Right lung (tissue), 10 donors: ENCODE results near the gene GATA1. TPM values are rescaled to one million over a fixed set of nuclear protein-coding genes. Genes with fewer than 3 reads are reported as not detected.

Experiments used
- DNase-seq, 2 donors: peaks; one replicate each; pipeline ENCODE4 v3.0.0-alpha.2; 2013
- long read RNA-seq, 8 donors: transcript quantifications; one replicate each; lab custom pipeline, GENCODE V29; 2026
- polyA plus RNA-seq, 5 donors: library from polyadenylated mRNA; unstranded; fragments of 120-200 nt; gene quantifications; one replicate each; pipeline versions ENCODE4 v1.2.1 to v1.2.3, GENCODE V29; 2013; ENCODE audit warnings: inconsistent platforms in 1 of 5, low replicate concordance in 1 of 5; ENCODE audit not compliant: insufficient read length in 5 of 5, insufficient read depth in 1 of 5

Gene GATA1
- 1 to 10 TPM in 2 of 5 donors, under 1 TPM in 3; 0.54 to 2.1 (median 0.89) TPM for polyA plus RNA-seq
- long read RNA-seq, donor 1 = 0 reads
- long read RNA-seq, donor 2 = 0 reads
- long read RNA-seq, donor 3 = 0 reads
- long read RNA-seq, donor 4 = 0 reads
- long read RNA-seq, donor 5 = 0 reads
- long read RNA-seq, donor 6 = 0 reads
- long read RNA-seq, donor 7 = 0 reads
- long read RNA-seq, donor 8 = 0 reads

DNA sequence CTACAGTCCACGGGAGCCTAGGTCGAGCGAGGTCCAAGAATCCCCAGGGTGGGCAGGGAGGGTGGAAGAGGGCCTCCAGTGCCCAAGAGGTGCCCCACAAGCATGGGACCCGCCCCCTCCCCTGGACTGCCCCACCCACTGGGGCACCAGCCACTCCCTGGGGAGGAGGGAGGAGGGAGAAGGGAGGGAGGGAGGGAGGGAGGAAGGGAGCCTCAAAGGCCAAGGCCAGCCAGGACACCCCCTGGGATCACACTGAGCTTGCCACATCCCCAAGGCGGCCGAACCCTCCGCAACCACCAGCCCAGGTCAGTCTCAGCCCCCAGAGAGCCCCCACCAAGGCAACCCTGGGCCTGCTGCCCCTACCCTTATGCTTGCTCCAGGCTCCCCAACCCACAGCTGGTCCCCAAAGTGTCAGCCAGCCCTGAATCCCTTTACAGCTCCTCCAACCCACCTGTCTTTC, at the start of gene GATA1:
Gene GATA1 (plus strand): TSS at position 250 of the 460 bp plus-strand sequence. CDS start 4,520 bp downstream, outside the sequence.
- DNase-seq = no peak

- no peak for DNase-seq
Measured at GRCh38 chrX:48736878-48737212, 49.5 kb upstream of the GATA1 start.

DNA sequence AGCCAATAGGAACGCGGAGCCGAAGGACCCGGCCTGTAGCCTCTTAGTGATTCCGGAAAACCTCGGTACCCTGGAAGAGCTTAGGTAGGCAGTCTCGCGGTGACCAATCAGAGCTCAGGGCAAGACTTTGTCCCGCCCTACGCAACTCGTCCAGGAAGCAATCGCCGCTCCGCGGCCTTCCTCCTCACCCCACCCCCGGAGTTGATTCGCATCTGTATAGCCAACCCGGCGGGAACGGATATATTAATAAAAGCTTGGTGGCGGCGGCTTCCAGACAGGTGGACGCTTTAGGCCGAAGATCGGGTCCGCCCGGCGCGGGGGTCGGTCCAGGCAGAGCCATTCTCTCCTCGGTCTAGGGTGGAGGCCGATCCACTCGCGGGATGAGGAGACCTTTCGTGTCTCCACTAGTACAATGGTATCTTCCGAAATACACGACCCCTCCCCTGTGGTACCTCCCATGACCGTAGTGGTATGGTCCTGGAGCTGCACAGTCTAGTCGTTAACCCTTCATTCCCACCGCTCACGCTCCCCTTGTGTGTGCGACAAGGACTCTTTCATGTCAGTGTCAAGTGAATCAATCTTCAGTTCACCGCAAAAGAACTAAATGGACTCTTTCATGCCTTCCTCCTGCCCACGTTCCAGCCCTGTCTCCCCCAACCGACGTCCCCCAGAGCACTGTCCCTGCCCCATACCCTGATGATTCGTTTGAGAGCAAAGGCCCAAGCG, 49.0 kb upstream of the GATA1 start:
- peak; percentile 93 to 94 for DNase-seq

DNA sequence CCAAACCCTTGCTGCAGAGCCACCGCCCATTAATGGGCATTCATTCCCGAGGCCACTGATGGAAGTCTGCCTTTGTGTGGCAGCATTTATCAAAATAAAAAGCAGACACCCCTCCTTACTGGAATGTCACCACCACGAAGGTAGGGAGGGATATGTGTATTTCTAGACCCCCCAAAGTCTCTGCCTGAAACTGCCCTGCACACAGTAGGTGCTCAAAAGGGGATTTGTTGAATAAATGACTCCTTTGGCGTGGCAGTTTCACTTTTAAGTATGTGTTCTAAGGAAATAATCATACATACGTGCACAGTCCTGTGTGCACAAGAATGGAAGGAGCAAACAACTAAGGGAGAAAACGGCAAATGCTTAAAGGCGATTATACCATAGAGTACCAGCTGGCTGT, 48.5 kb upstream of the GATA1 start:
- DNase-seq = no peak

DNA sequence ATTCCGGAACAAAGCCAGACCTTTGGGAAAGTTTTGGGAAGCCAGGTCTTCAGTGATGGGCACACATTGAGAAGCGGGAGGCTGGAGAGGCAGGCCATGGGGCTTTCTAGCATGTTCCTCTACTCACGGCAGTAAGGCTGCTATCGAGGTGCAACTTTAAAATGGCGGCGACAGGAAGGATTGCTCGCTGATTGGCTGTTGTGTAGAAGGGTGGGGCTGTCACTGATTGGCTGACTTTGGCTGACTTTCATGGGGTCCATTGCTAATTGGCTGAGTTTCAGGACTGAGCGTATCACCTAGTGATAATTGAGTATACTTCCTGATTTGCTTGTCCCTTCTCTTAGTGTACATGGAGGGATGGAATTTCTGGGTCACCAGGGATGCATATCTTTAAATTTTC, 44.6 kb upstream of the GATA1 start:
- DNase-seq = no peak

DNA sequence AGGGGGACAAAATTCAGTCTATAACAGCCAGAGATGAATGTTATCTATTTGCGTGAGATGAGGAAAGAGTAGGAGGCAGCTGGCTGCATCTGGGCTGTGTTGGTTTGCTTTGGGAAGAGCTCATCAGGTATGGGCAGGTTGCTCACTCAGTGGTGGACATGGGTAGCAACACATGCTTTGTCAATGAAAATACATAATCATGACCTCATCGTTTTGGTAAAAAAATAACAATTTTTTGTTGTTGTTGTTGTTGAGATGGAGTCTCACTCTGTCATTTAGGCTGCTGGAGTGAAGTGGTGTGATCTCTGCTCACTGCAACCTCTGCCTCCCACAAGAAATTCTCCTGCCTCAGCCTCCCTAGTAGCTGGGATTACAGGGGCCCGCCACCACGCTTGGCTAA, 41.2 kb upstream of the GATA1 start:
- no peak for DNase-seq

DNA sequence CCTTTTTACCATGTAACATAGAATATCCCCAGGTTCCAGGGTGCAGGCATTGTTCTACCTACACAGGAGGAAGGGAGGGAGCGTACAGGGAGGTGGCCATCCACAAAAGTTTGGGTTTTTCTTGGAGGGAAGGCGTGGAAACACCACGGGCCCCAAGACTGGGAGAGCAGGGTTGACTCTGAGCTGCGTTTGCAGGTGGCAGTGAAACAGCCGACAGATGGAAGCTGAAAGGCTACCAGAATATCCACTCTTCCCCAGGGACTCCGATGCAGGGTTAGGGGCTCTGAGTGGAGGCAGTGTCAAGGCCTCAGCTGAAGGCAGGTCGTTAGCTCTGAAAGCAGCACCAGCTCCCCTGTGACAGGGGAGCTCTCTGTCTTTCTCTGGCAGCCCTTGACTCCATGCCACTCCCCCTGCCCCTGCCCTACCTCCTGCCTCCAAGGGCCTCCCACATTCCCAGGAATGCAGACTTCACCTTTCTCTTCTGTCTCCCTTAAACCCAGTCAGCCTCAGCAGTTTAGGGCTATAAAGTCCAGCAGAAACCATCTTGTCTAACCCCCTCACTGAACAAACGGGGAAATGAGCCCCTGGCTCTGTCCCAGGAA, 38.9 kb upstream of the GATA1 start:
- no peak for DNase-seq

DNA sequence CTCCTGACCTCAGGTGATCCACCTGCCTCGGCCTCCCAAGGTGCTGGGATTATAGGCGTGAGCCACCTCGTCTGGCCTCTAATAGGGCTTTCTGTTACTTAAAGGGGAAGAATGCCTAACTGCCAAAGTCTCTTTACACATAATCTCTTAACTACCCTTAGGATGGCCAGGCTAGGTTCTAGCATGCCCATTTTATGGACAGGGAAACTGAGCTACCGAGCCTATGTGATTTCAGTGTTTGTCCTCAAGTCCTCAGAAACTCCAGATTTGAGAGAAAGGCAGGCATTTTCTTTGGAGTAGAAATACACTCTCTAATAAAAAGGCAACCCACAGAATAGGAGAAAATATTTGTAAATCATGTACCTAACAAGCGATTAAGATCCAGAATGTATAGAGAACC, 37.2 kb upstream of the GATA1 start:
- DNase-seq = no peak

GRCh38 chrX:48751343-48751742, 35.0 kb upstream of the GATA1 start:
- DNase-seq = no peak

DNA sequence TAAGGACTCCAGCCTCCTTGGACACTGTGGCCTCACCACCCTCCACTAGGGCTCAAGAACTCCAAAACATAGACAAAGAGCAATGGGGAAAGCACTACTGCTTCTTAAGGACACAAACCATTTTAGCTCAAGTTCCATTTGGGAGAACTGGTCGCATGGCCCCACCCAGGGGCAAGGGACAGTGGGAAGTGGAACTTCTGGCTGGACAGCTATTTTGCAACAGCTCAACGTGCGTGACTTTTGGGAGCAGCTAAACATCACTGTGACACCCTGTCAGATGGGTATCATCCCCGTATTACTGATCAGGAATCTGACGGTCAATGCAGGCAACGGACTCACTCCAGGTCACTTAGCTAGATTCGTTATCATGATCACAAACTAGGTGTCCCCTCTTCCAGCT, 33.9 kb upstream of the GATA1 start:
- no peak for DNase-seq

- DNase-seq = no peak
Measured at GRCh38 chrX:48753708-48754228, 32.6 kb upstream of the GATA1 start.

DNA sequence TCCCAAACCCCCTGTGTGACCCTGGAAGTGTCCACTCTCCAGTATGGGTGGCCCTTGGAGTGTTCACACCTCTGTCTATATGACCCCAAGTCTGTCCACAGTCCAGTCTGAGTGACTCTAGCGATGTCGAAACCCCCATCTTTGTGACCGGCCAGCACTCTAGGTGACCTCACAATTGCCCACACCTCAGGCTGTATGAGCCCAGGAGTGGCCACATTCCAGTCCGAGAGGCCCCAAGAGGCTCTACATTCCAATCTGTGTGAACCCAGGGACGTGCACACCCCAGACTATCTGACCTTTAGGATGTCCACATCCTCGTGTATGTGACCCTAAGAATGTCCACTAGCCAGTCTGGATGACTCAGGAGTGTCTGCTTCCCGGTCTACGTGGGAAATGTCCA, 32.2 kb upstream of the GATA1 start:
- no peak for DNase-seq

GRCh38 chrX:48761674-48762471, 24.5 kb upstream of the GATA1 start, which contains the start of gene GLOD5:
Gene GLOD5 (plus strand): TSS chrX:48761747. CDS start chrX:48761791, 44 bp downstream.
- peak; percentile 30 to 38 for DNase-seq

DNA sequence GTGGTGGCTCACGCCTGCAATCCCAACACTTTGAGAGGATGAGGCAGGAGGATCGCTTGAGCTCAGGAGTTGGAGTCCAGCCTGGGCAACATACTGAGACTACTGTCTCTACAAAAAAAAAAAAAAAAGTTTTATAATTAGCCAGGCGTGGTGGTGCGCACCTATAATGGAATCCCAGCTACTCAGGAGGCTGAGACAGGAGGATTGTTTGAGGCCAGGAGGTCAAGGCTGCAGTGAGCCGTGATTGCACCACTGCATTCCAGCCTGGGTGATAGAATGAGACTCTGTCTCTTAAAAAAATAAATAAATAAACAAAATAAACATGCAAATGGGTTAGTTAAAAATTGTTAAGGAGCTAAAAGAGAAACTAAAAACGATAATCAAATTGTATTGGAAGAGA, 17.2 kb upstream of the GATA1 start:
- no peak for DNase-seq

DNA sequence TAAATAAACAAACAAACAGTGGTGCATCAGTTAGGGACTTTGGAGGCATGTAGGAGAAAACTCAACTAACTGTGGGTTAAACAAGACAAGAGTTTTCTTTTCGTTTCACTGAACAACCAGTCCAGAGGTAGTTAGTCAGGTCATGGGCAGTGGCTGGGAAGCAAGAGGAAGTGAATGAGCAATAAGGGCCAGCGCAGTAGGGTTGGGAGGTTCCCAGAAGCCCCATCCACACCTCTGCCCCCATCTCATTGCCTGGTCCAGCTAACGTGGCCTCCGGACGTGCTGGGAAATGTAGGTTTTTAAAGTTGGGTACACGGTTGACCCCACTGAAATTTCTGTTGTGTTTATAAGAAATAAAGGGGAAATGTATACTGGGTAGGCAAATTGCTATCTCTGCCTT, 16.1 kb upstream of the GATA1 start:
- no peak for DNase-seq

DNA sequence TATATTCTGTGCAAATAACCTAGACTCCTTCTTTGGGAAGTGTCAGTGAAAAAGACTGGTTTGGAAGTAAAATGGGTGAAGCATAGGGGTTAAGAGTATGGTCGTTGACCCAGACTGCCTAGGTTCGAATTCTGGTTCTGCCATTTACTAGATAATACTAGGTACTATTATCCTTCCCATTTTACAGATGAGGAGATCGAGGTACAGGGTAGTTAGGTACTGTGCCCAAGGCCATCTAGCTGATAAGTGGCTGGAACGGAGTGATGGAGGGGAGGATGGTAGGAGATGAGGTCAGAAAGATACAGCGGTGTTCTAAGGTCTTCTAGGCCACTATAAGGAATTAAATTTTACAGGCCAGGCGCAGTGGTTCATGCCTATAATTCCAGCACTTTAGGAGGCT, 13.8 kb upstream of the GATA1 start:
- DNase-seq = no peak

GRCh38 chrX:48776818-48777439, 9.5 kb upstream of the GATA1 start:
- no peak for DNase-seq

GRCh38 chrX:48779399-48779798, 7.0 kb upstream of the GATA1 start:
- DNase-seq = no peak

DNA sequence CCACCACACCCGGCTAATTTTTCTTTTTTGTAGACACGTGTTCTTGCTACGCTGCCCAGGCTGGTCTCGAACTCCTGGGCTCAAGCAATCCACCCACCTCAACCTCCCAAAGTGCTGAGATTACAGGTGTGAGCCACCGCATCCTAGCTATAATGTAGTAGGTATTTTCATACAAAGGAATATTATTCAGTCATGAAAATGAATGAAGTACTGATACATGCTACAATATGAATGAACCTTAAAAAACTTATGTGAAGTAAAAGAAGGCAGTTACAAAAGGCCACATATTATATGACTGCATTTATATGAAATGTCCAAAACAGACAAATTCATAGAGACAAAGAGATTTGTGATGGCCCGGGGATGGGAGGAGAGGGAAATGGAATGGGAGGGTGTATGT, 4.7 kb upstream of the GATA1 start:
- no peak for DNase-seq

GRCh38 chrX:48782216-48782615, 4.2 kb upstream of the GATA1 start:
- no peak for DNase-seq

DNA sequence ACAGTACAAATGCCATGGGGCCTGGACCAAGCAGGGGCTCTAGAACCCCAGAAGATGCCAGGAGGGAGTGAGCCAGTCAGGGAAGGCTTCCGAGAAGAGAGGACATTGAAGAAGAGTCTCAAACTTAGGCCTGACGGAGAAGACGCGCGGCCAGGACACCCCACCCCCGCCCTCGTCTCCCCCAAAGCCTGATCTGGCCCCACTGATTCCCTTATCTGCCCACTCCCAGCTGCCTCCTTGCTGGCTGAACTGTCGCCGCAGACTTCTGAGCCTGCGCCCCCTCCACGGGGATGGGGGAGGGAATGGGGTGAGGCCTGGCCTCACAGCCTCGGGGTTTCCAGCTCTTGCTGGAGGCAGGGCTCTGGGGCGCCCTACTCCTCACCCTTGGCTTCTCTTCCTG, 3.6 kb upstream of the GATA1 start:
- no peak for DNase-seq

GRCh38 chrX:48784726-48785125, 1.7 kb upstream of the GATA1 start:
- DNase-seq = no peak
